GM19023 (cell line): ENCODE results near the gene DRICH1.
"Not testable (repeated sequence)": the region's sequence is repeated elsewhere in the genome, so short reads cannot be mapped to it uniquely, and the experiment has no call there.

Experiments
- ATAC-seq: cut with Tn5 transposase; IDR thresholded peaks from one replicate; pipeline ENCODE4 v1.9.1; 2021; ENCODE audit warnings: mild to moderate bottlenecking, moderate library complexity; ENCODE audit not compliant: unreplicated experiment

DRICH1 gene

GRCh38 chr22:23632178-23632577 is at the start of gene DRICH1:
TSS of gene DRICH1 (minus strand) at chr22:23632321. CDS start at chr22:23632023, 298 bp downstream.
- ATAC-seq = no peak

DNA sequence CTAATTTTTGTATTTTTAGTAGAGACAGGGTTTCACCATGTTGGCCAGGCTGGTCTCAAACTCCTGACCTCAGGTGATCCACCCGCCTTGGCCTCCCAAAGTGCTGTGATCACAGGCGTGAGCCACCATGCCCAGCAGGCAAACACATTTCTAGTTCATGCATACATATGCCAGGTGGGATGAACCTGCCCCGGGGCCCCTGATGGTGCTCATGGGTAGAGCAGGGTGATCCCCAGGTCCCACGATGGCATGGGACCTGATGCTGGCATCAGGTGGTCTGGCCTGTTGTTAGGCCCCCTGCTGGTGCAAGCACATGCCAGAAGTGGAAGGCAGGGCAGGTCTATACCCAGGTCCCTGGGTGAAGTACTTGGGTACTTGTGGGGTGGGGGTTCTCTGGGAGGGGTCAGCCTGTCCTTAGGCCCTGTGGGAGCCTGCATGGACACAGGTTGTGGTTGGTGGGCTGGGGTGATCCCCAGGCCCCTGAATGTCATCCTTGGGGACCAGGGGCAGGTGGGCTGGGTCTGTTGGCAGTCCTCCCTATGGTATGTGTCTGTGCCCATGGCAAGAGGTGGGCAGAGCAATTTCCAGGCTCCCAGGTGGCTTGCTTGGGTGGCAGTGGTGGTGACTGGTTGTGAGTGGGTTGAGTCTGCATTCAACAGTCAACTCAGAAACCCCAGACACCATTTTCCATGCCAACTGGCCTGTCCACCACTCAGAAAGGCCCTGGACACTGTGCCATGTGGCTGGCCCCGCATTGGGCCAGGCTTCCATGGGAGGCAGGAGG is 49.1 kb upstream of the DRICH1 start:
- ATAC-seq = no peak

- no peak for ATAC-seq
Observed at GRCh38 chr22:23678133-23678532, 46.0 kb upstream of the DRICH1 start.

DNA sequence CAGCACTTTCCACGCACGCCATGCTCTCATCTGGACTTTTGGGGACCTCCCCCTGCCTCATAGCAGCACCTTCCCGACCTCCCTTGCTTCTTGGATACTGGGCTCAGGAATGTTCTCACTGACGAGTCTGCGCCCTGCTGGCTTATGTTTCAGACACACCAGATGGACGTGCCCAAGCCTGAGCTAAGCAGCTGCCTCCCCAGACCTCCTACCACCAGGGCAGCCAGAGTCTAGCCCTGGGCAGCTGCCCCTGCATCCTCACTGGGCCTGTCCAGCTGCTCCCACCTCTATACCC is 45.5 kb upstream of the DRICH1 start:
- no peak for ATAC-seq

DNA sequence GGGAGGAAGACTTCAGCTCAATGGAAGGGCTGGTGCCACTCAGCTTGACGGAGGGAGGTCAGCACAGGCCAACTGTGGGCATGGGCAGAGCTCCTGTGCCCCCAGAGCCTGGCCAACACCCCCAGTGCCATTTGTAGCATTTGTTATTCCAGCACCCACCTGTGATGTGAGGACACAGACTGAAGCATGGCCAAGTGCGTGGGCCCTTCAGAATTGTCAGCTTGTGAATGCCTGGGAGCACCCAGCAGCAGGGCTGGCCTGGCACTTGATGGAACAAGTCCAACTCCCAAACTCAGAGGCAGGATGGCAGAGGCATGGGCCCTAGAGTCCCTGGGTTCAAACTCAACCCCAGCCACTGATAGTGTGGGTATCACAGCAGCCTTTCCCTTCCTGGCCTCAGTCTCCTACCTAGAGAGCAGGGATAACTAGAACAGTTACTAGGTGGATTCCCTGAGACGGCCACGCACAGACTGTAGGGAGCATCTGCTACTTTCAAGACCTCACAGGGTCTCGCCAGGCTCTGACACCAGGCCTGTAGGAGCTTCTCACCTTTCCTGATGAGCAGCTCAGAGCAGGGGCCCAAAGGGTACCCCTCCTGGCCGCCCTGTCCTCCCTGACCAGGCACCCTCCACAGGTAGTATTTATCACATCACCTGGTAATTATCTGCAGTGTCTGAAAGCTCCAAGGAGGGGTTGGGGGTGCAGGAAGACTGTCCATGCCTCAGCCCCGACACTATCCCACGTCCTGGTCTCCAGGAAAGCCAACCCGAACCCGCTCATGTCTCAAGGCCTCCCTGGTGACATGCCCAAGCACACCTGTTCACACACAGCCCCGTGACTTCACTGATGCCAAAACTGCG is 45.0 kb upstream of the DRICH1 start:
- ATAC-seq = not testable (repeated sequence)

GRCh38 chr22:23675502-23676415 is 43.6 kb upstream of the DRICH1 start:
- ATAC-seq = no peak

DNA sequence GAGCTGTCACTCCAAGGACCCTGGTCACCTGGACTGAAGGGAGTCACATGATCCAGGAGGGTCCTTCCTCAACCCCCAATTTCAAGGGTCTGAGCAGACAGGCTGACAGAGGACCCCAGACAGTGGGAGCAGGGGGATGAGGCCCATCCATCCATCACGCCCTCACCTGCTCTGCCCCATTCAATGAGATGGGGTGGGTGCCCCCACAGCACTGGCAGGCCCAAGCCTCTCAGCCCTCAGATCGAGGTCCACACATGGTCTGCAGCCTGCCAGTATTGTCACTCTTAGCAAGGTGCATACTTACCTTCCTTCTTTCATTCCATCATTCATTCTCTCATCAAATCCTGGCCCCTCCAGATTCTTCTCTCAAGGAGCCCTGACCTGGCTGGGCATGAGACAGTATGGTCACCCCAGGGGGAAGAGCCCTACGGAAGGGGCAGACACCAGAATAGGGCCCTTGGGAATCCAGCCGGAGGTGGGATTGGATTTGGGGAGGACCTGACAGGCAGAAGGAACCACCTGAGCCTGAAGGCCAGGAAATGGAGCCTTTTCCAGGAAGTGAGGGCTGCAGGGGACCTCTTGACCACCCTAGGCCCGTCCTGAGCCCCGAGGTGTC is 42.9 kb upstream of the DRICH1 start:
- not testable (repeated sequence) for ATAC-seq

DNA sequence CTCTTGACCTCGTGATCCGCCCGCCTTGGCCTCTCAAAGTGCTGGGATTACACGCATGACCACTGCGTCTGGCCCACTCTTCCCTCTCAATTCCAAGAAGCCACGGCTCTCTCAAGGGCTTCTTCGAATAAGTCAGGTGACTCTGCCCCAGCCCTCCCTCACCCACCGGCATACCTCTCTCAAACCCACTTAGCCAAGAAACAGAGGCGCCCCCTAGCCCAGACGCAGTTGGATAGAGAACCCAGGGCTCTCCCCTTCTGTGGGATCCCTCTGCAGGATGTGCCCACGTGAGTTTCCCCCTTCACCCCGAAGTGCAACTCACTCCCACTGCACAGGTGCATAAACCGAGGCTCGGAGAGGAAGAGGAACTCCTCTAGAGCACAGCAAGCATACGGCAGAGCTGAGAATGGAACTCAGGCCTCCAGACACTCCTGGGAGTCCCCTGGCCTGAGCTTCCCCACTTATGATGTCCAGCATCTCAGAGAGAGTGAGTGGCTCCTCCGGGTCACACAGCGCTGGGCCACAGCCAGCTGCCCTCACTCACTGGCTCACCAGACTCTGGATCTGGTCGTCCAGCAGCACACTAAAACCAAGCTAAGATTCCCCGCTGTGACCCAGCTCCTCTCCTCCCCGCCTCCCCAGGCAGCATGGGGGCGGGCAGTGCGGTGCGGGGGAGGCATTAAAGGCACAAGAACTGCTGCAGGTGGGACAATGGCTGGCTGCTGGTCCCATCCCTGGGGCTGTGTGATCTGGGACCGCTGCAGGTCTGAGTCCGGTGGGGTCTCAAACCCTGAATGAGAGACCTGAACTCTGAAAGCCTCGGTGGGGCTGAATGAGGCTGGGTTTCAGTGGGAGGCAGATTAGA is 41.9 kb upstream of the DRICH1 start:
- no peak for ATAC-seq

DNA sequence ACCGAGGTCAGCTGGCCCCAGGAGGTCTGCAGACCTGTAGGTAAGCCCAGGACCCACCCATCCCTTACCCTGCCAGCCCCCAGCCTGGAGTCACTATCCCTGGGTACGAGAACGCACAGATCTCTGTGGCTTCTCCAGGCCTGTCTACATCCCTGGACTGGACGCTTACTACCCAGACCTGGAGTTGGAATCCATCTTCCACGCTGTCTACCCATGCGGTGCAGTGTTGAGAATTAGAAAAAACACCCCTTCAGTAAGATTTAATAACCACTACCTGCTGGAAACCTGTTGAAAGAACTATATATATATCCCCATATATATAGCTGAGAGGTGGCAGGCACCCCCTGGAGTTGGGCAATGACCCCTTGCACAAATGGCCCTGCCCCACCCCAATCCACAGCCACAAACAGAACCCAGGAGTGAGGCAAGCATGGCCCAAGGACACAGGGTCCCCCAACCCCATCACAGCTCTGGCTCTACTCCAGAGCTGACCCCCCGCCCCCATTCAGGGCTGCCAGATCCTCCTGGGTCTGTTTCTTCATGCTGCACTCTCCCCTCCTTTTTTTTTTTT is 41.0 kb upstream of the DRICH1 start:
- ATAC-seq = no peak

- ATAC-seq = not testable (repeated sequence)
Observed at GRCh38 chr22:23672307-23673049, 40.4 kb upstream of the DRICH1 start.

DNA sequence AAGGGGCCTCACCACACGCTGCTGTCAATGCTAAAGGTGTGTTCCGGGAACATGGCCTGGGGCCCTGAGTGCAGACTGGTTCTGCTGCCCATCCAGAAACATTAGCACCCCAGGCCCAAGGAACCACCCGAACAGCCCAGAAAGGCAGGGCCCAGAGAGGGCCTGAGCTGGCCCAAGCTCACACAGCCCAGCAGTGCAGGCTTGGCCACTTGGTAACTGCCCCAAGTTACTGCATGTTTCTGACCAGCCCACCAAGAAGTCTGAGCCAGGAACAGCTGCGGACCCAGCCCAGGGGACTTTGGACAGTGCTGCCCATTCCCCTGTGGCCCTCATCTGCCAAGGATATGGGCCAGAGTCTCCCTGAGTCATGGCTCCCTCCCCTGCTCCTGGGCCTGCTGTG is 39.3 kb upstream of the DRICH1 start:
- not testable (repeated sequence) for ATAC-seq

DNA sequence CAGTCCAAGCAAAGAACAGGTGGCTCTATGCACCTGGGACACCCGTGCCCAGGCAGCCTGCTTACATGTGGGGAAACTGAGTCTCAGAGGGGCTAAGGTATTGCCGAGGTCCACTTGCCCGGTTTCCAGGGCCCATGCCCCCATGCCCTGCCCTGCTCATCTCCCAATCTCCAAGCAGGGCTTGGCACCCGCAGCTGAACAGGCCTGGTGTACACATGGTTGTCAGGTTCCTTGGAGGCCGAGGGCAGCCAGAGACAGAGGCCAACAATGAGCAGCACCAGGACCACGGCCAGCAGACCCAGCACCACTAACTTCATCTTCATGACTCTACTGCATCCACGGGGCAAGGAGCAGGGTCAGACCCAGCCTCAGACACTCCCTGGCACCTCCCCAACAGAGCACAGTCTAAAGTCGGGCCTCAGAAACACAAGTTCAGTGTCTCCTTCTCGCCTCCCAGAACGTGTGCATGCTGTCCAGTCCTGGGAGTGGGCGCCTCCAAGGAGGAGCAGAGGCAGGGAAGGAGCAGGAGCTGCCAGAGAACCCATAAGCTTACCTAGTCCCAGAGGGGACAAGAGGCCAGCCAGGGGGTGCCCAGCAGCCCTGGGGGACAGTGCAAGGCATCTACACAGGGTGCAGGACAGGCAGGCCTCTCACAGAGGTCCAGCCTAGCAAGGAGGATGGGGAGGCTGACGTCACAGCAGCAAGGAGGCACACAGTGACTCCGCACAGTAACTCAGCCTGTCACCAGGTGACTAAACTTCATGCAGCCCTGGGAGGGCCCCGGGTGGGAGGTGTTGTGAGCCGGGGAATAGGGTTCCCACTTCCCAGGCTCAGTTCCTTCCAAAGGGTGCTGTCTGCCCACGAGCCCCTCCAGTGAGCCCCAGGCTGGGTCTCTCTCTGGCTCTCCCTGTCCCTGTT is 38.5 kb upstream of the DRICH1 start:
- ATAC-seq = no peak

DNA sequence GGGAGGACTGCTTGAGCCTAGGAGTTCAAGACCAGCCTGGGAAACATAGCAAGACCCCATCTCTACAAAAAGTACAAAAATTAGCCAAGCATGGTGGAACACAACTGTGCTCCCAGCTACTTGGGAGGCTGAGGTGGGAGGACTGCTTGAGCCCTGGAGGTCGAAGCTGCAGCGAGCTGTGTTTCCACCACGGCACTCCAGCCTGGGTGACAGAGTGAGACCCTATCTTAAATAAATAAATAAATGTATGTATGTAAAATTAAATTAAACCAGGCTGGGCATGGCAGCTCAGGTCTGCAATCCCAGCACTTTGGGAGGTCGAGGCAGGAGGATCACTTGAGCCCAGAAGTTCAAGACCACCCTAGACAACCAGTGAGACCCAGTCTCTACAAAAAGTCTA is 28.3 kb upstream of the DRICH1 start:
- not testable (repeated sequence) for ATAC-seq

- ATAC-seq = no peak
Observed at GRCh38 chr22:23657727-23658126, 25.6 kb upstream of the DRICH1 start.

DNA sequence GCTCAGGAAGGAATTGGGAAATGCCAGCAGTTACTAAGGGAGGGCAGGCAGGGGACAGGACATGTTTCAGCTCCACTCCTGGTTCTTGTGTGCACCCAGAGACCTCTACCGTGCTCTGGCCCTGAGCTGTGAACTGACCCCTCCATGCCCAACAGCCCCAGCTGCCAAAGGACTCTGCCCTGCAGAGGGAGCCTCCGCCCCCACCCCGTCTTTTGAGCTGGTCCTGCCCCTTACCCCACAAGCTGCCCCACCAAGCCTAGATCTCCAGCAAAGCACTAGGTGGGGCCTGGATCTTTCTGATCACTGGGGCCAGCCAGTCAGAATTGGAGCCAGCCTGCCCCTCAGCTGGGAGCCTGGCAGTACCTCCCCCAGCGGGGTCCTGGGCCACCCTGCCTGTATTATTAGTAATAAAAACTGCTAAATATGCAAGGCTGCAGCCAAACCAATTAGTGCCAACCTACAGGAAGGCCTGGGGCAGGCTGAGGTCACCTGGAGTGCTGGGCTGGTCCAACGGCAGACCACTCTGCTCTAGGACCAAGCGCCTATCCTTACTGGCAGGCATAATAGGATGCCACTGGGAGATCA is 23.9 kb upstream of the DRICH1 start:
- ATAC-seq = no peak

- no peak for ATAC-seq
Observed at GRCh38 chr22:23652711-23653110, 20.6 kb upstream of the DRICH1 start.

DNA sequence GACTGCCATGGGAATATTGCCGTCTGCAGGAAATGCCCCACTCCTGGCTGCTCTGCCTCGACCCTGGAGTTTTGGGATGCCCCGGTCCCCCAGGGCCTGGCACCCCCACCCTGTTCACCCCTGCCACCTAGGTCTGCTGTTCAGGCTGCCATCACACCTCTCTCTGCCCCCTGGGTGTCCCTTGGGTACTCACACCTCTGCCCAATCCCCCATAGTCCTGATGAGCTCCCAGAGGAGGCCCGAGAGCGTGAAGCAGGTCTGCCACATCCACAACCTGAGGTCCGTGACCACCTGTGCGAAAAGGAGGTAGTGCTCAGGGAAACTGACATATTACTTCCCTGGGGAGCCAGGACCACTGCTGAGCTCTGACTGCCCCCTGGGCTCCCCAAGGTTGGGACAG is 20.2 kb upstream of the DRICH1 start:
- no peak for ATAC-seq
